ENCODE measurements around the gene PTPRR.

The PTPRR gene

DNA sequence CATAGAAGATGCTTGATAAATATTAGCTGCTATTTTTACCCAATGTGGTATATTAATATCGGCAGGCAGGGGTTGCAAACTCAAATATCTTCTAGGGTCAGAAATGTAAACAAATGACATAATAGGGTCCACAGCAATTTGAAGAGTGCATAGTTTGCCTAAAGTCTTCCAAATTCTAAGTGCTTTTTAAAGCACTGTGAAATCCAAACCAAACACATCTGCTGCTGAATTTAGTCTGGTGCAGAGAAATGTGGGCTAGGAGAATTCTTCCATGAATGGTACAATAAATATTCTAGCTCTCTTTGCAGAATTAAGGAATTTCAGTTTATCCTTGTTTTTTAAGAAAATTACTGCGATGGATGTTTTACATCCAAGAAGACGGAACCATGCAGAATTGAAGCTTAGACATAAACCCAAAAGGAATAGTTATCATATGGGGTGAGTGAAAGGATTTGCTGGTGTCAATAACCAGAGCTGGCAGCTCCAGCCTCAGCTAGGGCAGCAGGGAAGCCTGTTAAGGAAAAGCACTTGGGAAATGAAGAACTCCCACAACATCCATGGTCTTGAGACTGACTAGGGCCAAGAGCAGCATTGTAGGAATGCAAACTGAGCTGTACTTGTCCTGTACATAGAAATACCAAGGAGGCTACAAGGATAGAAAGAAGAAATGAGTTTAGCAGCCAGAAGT, 65.5 kb downstream of the PTPRR start:
- TF ChIP-seq, protein P1, sequence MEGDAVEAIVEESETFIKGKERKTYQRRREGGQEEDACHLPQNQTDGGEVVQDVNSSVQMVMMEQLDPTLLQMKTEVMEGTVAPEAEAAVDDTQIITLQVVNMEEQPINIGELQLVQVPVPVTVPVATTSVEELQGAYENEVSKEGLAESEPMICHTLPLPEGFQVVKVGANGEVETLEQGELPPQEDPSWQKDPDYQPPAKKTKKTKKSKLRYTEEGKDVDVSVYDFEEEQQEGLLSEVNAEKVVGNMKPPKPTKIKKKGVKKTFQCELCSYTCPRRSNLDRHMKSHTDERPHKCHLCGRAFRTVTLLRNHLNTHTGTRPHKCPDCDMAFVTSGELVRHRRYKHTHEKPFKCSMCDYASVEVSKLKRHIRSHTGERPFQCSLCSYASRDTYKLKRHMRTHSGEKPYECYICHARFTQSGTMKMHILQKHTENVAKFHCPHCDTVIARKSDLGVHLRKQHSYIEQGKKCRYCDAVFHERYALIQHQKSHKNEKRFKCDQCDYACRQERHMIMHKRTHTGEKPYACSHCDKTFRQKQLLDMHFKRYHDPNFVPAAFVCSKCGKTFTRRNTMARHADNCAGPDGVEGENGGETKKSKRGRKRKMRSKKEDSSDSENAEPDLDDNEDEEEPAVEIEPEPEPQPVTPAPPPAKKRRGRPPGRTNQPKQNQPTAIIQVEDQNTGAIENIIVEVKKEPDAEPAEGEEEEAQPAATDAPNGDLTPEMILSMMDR (IDR thresholded peaks at IDR 0.05; ENCODE audit: low read length, missing control alignments): no peak
- no peak for DNase-seq (ENCODE audit: low read depth)
- H3K4me3 ChIP-seq (replicated peaks; ENCODE audit: low read depth, low read length): no peak overlapping the region

DNA sequence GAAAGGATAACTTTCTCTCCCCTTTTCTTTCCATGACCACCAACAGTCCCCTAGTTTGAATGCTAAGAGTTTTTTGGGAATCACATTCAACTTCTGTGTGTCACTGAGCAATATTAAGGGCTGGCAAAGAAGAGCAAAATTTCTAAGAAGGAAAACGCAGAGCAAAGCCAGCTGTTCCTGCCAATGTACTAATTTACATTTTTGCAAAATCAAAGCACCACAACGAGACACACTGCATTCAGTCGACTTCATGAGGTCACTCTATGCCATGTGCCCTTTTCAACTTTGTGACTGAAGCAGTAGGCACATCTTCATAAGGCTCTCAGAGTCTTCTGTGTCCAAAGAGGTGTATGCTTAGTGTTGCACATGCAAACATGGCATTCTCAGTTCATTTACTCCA, 66.4 kb downstream of the PTPRR start:
- DNase-seq (ENCODE audit: low read depth): no peak
- TF ChIP-seq, protein P1 (IDR thresholded peaks at IDR 0.05; ENCODE audit: low read length, missing control alignments): no peak
- H3K4me3 ChIP-seq (replicated peaks; ENCODE audit: low read depth, low read length): no peak overlapping the region

DNA sequence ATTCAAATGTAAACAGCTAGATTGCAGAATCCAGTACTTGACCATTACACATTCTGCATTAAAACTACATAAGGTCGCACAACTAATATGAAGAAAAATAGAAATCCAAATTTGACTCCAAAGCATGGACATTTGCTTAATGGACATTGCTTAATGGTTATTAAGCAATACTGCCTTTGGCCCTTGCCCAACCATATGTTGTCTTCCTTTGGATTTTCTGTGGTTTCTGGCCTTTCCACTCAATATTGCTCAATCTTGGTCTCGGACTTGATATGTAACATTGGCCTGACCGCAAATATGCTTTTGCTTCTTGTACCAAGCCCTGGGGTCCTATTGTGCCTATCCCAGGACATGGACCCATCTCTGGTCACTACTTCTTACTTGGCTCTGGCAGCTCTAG, 67.2 kb downstream of the PTPRR start:
- TF ChIP-seq, protein P1 (IDR thresholded peaks at IDR 0.05; ENCODE audit: low read length, missing control alignments): no peak
- DNase-seq (ENCODE audit: low read depth): peak; percentile 96
- no peak overlapping the region for H3K4me3 ChIP-seq (replicated peaks; ENCODE audit: low read depth, low read length)

DNA sequence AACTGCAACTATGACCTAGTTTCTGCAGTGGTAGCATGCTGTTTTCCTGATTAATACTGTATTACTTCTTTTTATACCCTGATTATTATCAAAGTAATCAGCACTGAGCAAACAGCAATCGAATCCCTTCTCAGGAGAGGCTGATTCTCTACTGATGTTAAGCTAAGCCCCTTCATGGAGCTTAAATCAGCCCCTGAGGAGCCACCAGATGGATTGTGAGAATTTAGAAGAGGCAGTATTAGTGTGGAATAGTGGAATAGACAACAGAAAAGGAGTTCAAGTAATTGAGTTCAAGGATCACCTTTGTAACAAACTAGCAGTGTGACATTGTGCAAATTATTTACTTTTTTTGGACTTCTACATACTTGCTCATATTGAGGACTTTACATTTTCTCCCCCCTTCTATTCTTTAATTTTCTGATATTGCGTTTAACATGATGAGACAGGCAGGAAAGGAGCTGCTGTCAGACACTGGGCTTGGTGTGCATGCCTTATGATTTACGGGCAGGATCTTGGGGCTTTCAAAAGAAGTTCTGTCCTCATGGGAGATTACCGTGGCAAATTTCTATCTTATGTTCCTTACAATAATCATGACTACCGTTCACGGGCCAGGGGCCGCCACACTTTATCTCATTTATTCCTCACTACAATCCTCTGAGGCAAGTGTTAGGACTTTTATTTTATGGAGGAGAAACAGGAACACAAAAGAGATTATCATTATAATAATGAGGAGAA, 68.0 kb downstream of the PTPRR start:
- H3K4me3 ChIP-seq (replicated peaks; ENCODE audit: low read depth, low read length): no peak overlapping the region
- TF ChIP-seq, protein P1 (IDR thresholded peaks at IDR 0.05; ENCODE audit: low read length, missing control alignments): no peak
- no peak for DNase-seq (ENCODE audit: low read depth)

GRCh38 chr12:70849265-70849960, 71.1 kb downstream of the PTPRR start:
- DNase-seq (ENCODE audit: low read depth): peak; percentile 82
- no peak overlapping the region for H3K4me3 ChIP-seq (replicated peaks; ENCODE audit: low read depth, low read length)
- TF ChIP-seq, protein P1 (IDR thresholded peaks at IDR 0.05; ENCODE audit: low read length, missing control alignments): peak; percentile 56

GRCh38 chr12:70847871-70848270, 72.7 kb downstream of the PTPRR start:
- H3K4me3 ChIP-seq (replicated peaks; ENCODE audit: low read depth, low read length): no peak overlapping the region
- DNase-seq (ENCODE audit: low read depth): no peak
- TF ChIP-seq, protein P1 (IDR thresholded peaks at IDR 0.05; ENCODE audit: low read length, missing control alignments): no peak

Data from fibroblast of pulmonary artery (primary cell).